GM12878 (cell line): Measurements from ENCODE around the gene MEOX1. TPM values are rescaled to one million over a fixed set of nuclear protein-coding genes. Genes with fewer than 3 reads are reported as not detected.

Experiments
- ATAC-seq: fragments of 200-7000 bp; cut with Tn5 transposase; 3 replicates; pipeline ENCODE4 v1.9.1; 2020; ENCODE audit warnings: mild to moderate bottlenecking, moderate library complexity
- BruUV-seq: library from RNA; stranded (reverse); fragments of 400-500 nt; replicated peaks from 2 replicates; lab custom pipeline; 2021; lab: Mats Ljungman, UMichigan
- CTCF ChIA-PET: fragments of 300-600 bp; sonication (Branson Sonifier 250); formaldehyde crosslinking; extraction: SDS; loops from one replicate; lab custom pipeline; 2021; ENCODE audit warnings: inconsistent platforms; lab: Yijun Ruan, JAX
- POLR2A ChIA-PET: fragments of 350-600 bp; formaldehyde crosslinking; extraction: SDS; loops from one replicate; lab custom pipeline; 2021; ENCODE audit warnings: inconsistent platforms; lab: Charles Lee
- RAD21 ChIA-PET: fragments of 300-600 bp; sonication (Branson Sonifier 250); formaldehyde crosslinking; loops from one replicate; lab custom pipeline; 2023; ENCODE audit warnings: antibody characterized with exemption; ENCODE audit not compliant: unreplicated experiment; lab: Charles Lee
- SMC1A ChIA-PET: fragments of 300-600 bp; sonication (Branson Sonifier 250); formaldehyde crosslinking; loops from one replicate; lab custom pipeline; 2023; ENCODE audit not compliant: unreplicated experiment, uncharacterized antibody; lab: Charles Lee
- DNase-seq: peaks from one replicate; pipeline ENCODE4 v3.0.0-alpha.2; 2011; ENCODE audit warnings: low read depth, low spot score
- FAIRE-seq: peaks from 3 replicates; lab custom pipeline; 2011; peaks lifted over from hg19 to GRCh38; lab: Jason Lieb, UNC
- H2AFZ ChIP-seq: 2 replicates; pipeline ENCODE4 v1.6.0; 2011; ENCODE audit warnings: low read depth, low read length, control low read depth; ENCODE audit not compliant: control insufficient read depth
- H3K27ac ChIP-seq: 2 replicates; pipeline ENCODE4 v1.5.1; 2011; ENCODE audit warnings: control low read depth; ENCODE audit not compliant: control insufficient read depth, insufficient read depth
- H3K27me3 ChIP-seq, 2 experiments: replicated peaks in 1 of 2; 2 replicates each; pipeline versions ENCODE4 v1.6.0 to v1.6.1; 2011; ENCODE audit warnings: low read length in 1 of 2; ENCODE audit not compliant: control insufficient read depth in 2 of 2, insufficient read depth in 2 of 2
- H3K36me3 ChIP-seq, 2 experiments: 2 replicates each; pipeline ENCODE4 v1.5.1; 2011; ENCODE audit warnings: low read length in 1 of 2; ENCODE audit not compliant: control insufficient read depth in 2 of 2, insufficient read depth in 2 of 2
- H3K4me1 ChIP-seq: 2 replicates; pipeline ENCODE4 v1.6.1; 2011; ENCODE audit warnings: mild to moderate bottlenecking, low read length, moderate library complexity, mixed read lengths; ENCODE audit not compliant: control insufficient read depth, insufficient read depth
- H3K4me2 ChIP-seq: 2 replicates; pipeline ENCODE4 v1.6.0; 2011; ENCODE audit warnings: control low read depth; ENCODE audit not compliant: control insufficient read depth, insufficient read depth
- H3K4me3 ChIP-seq: fragments of 200-600 bp; sonication (generic); 2 replicates; pipeline ENCODE4 v1.5.1; 2016
- H3K79me2 ChIP-seq: 2 replicates; pipeline ENCODE4 v1.6.0; 2011; ENCODE audit warnings: low read length; ENCODE audit not compliant: control insufficient read depth, insufficient read depth
- H3K9ac ChIP-seq: 2 replicates; pipeline ENCODE4 v1.8.0; 2011; ENCODE audit warnings: low read length, control low read depth, mixed read lengths; ENCODE audit not compliant: control insufficient read depth, insufficient read depth
- H3K9me3 ChIP-seq: replicated peaks from 3 replicates; pipeline ENCODE4 v1.5.1; 2011; ENCODE audit warnings: mild to moderate bottlenecking, low read length; ENCODE audit not compliant: control insufficient read depth, insufficient read depth
- H4K20me1 ChIP-seq: 2 replicates; pipeline ENCODE4 v1.6.0; 2011; ENCODE audit not compliant: control insufficient read depth, insufficient read depth
- ATF7 ChIP-seq: fragments of 450-650 bp; IDR thresholded peaks from 2 replicates; pipeline ENCODE4 v1.6.1; 2016; ENCODE audit warnings: low read depth, mild to moderate bottlenecking
- CEBPB ChIP-seq, 2 experiments: fragments of 150-350 bp in 1 of 2; IDR thresholded peaks; 2 replicates each; pipeline ENCODE4 v1.6.1; 2012 to 2014; ENCODE audit warnings: low read depth in 2 of 2, low read length in 2 of 2, borderline replicate concordance in 1 of 2, inconsistent platforms in 1 of 2
- CHD1 ChIP-seq: IDR thresholded peaks from 2 replicates; pipeline ENCODE4 v1.6.1; 2012; ENCODE audit warnings: low read depth, low read length, improper control_type of control experiment
- CTCF ChIP-seq, 3 experiments: IDR thresholded peaks in 2 of 3; conservative IDR thresholded peaks in 1 of 3; 2 replicates each; pipeline ENCODE4 v1.5.1; 2011; ENCODE audit warnings: low read depth in 3 of 3, low read length in 3 of 3, mild to moderate bottlenecking in 3 of 3, control low read depth in 2 of 3, moderate library complexity in 2 of 3, inconsistent platforms in 1 of 3, mixed read lengths in 1 of 3; ENCODE audit not compliant: control insufficient read depth in 2 of 3, insufficient read depth in 1 of 3; ENCODE audit errors: extremely low read depth in 1 of 3
- E4F1 ChIP-seq: fragments of 450-650 bp; IDR thresholded peaks from 2 replicates; pipeline ENCODE4 v1.6.1; 2018; ENCODE audit warnings: borderline replicate concordance, mild to moderate bottlenecking; ENCODE audit not compliant: partially characterized antibody
- ELK1 ChIP-seq: IDR thresholded peaks from 2 replicates; pipeline ENCODE4 v1.6.1; 2012; ENCODE audit warnings: low read depth, low read length, improper control_type of control experiment
- FOS ChIP-seq: IDR thresholded peaks from 3 replicates; pipeline ENCODE4 v1.6.1; 2011; ENCODE audit warnings: borderline replicate concordance; ENCODE audit not compliant: insufficient read length; ENCODE audit errors: extremely low read depth
- FOXM1 ChIP-seq: IDR thresholded peaks from 2 replicates; pipeline ENCODE4 v1.6.1; 2012; ENCODE audit warnings: low read depth, mild to moderate bottlenecking, inconsistent platforms, low read length, moderate library complexity
- IRF4 ChIP-seq: IDR thresholded peaks from 2 replicates; pipeline ENCODE4 v1.6.1; 2011; ENCODE audit warnings: low read depth, low read length
- POLR2AphosphoS5 ChIP-seq: IDR thresholded peaks from 2 replicates; pipeline ENCODE4 v1.6.1; 2011; ENCODE audit warnings: mild to moderate bottlenecking, low read length, inconsistent platforms
- RAD51 ChIP-seq: fragments of 450-650 bp; IDR thresholded peaks from 2 replicates; pipeline ENCODE4 v1.6.1; 2016; ENCODE audit warnings: moderate library complexity, mild to moderate bottlenecking, inconsistent platforms
- SMARCA5 ChIP-seq: fragments of 450-650 bp; IDR thresholded peaks from 2 replicates; pipeline ENCODE4 v1.6.1; 2017; ENCODE audit warnings: mild to moderate bottlenecking
- TARDBP ChIP-seq: IDR thresholded peaks from 2 replicates; pipeline ENCODE4 v1.6.1; 2016; ENCODE audit warnings: borderline replicate concordance
- YY1 ChIP-seq: IDR thresholded peaks from 2 replicates; pipeline ENCODE4 v1.6.1; 2011; ENCODE audit warnings: low read depth, mild to moderate bottlenecking, low read length
- ZNF217 ChIP-seq: fragments of 450-650 bp; IDR thresholded peaks from 2 replicates; pipeline ENCODE4 v1.6.1; 2017; ENCODE audit warnings: antibody characterized with exemption, mild to moderate bottlenecking
- WGBS: methylation state at CpG from one replicate; pipeline ENCODE4 v1.1.6; 2016; ENCODE audit warnings: low lambda C conversion rate; ENCODE audit not compliant: insufficient replicate concordance, insufficient coverage; ENCODE audit errors: missing lambda C conversion rate; 5-methylcytosine and 5-hydroxymethylcytosine counted together
- in situ Hi-C: fragments of 300-500 bp; cut with MboI; formaldehyde crosslinking; loops from 9 replicates; pipeline ENCODE4 v1.14.3; 2018; ENCODE audit warnings: mixed read lengths
- intact Hi-C: fragments of 100-400 bp; cut with micrococcal nuclease; formaldehyde crosslinking; loops from one replicate; pipeline ENCODE4 v1.14.2; 2022; ENCODE audit not compliant: unreplicated experiment
- polyA plus RNA-seq, 11 experiments: library from polyadenylated mRNA; depleted of rRNA in 4 of 11; unstranded in 6 of 11; stranded (reverse) in 5 of 11; fragments of >200 nt; fragmentation: Nextera tagmentation in 4 of 11; fragmentation: Illumina TruSeq in 1 of 11; extraction: Ambion mirVana in 4 of 11; extraction: Trizol in 1 of 11; gene quantifications; 1 replicate in 1 of 11; 2 replicates in 10 of 11; pipeline versions ENCODE4 v1.2.1 to v1.2.3, GENCODE V29; 2011 to 2016; ENCODE audit warnings: inconsistent platforms in 2 of 11, missing spikeins in 2 of 11, low read depth in 1 of 11
- total RNA-seq, 4 experiments: library from RNA; depleted of rRNA in 3 of 4; stranded (reverse); fragments of >200 nt in 3 of 4; fragmentation: Illumina TruSeq in 1 of 4; extraction: Trizol in 1 of 4; gene quantifications; 2 replicates each; pipeline versions ENCODE4 v1.2.1 to v1.2.3, GENCODE V29; 2013 to 2021

The MEOX1 gene
- total and polyA plus RNA-seq, 10 of the 15 experiments (the other 5 are each of a cell fraction or from before 2014, with no cell fraction given), result 0.19 to 9.4 (median 0.46) TPM

- TF ChIP-seq E4F1 (no peak), CHD1 (no peak), RAD51 (no peak), FOXM1 (no peak)
Measured at GRCh38 chr17:43595466-43595865, 66.3 kb downstream of the MEOX1 start (continued).

GRCh38 chr17:43591779-43592562 lies 69.8 kb downstream of the MEOX1 start:
- FAIRE-seq, result no peak
- POLR2A ChIA-PET, result interaction anchor here (0.6 to 1.0 kb wide), 2 partner anchors 39 to 49 kb away, joined by 3 to 4 read pairs; no protein-coding TSS in a partner anchor
- 44% methylated on average over 28 of the region's 28 CpGs for WGBS
- H2AFZ ChIP-seq, result no peak overlapping the region
- no peaks in the 10 kb centered on the region for H3K4me1 ChIP-seq
- H3K9ac ChIP-seq, result no peak overlapping the region
- RAD21 ChIA-PET, result interaction anchor here (1.0 to 1.9 kb wide), 3 partner anchors 12 to 15 kb away, joined by 3 to 5 read pairs (median 4); no protein-coding TSS in a partner anchor
- no peak overlapping the region for H3K4me2 ChIP-seq
- no peaks in the 10 kb centered on the region for H3K79me2 ChIP-seq
- in situ Hi-C loops (no loop called here), intact Hi-C loops (no loop called here)
- BruUV-seq, result no TSS peak
- H4K20me1 ChIP-seq, result no peaks in the 10 kb centered on the region
- no peak overlapping the region for H3K27ac ChIP-seq
- DNase-seq, result no peak
- CTCF ChIA-PET, result interaction anchor here (1.0 to 1.7 kb wide), 4 partner anchors 15 to 82 kb away, joined by 4 to 8 read pairs (median 6); no protein-coding TSS in a partner anchor
- H3K9me3 ChIP-seq, result no peaks in the 10 kb centered on the region; the same call in 2 of the 3 replicates
- H3K27me3 ChIP-seq, result no peaks in the 10 kb centered on the region
- no peak overlapping the region for H3K4me3 ChIP-seq
- ATAC-seq, result peak; percentile 64
- SMC1A ChIA-PET, result interaction anchor here (0.9 to 3.1 kb wide), 3 partner anchors 9 to 80 kb away, joined by 3 to 8 read pairs (median 5); no protein-coding TSS in a partner anchor
- no peaks in the 10 kb centered on the region for H3K36me3 ChIP-seq
- TF ChIP-seq CTCF (IDR thresholded peaks at IDR 0.05 in 2 of 3, conservative IDR thresholded peaks at IDR 0.05 in 1 of 3; ENCODE audit: control insufficient read depth in 2 of 3, extremely low read depth in 1 of 3, insufficient read depth in 1 of 3, low read depth in 3 of 3, low read length in 3 of 3), result no peak
- peak; percentile 67 for TF ChIP-seq ATF7
- no peak for TF ChIP-seq POLR2AphosphoS5
- TF ChIP-seq ELK1, result no peak
- TF ChIP-seq CEBPB (IDR thresholded peaks at IDR 0.05; ENCODE audit: borderline replicate concordance in 1 of 2, low read depth in 2 of 2, low read length in 2 of 2), result no peak
- no peak for TF ChIP-seq SMARCA5
- TF ChIP-seq TARDBP, result no peak
- no peak for TF ChIP-seq YY1
- TF ChIP-seq FOS, result no peak
- no peak for TF ChIP-seq IRF4
- no peak for TF ChIP-seq ZNF217
